ENCODE measurements around the gene OR52H1.

- TF ChIP-seq TEAD4 (IDR thresholded peaks at IDR 0.05; ENCODE audit: low read length) (no peak), TEAD4 (CRISPR knock-in tag; IDR thresholded peaks at IDR 0.05; ENCODE audit: borderline replicate concordance) (no peak), ZNF274 (IDR thresholded peaks at IDR 0.05; ENCODE audit: borderline replicate concordance, low read depth, low read length) (no peak), CREB1 (IDR thresholded peaks at IDR 0.05) (no peak), CREB1 (CRISPR knock-in tag; IDR thresholded peaks at IDR 0.05) (no peak), FOSL1 (tag; conservative IDR thresholded peaks at IDR 0.05) (no peak), ZC3H11A (IDR thresholded peaks at IDR 0.05; ENCODE audit: low read depth, low read length) (no peak), MTF1 (CRISPR knock-in tag; IDR thresholded peaks at IDR 0.05; ENCODE audit: borderline replicate concordance) (no peak), TGIF2 (CRISPR knock-in tag; IDR thresholded peaks at IDR 0.05) (no peak), PRPF4 (IDR thresholded peaks at IDR 0.05; ENCODE audit: insufficient read depth, low read depth, low read length, poor library complexity, severe bottlenecking) (no peak)
- TF ChIP-seq, protein P1, sequence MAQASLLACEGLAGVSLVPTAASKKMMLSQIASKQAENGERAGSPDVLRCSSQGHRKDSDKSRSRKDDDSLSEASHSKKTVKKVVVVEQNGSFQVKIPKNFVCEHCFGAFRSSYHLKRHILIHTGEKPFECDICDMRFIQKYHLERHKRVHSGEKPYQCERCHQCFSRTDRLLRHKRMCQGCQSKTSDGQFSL (CRISPR knock-in tag; IDR thresholded peaks at IDR 0.05), result no peak
- TF ChIP-seq, protein P1 (tag; IDR thresholded peaks at IDR 0.05), result no peak
- TF ChIP-seq, protein P2, sequence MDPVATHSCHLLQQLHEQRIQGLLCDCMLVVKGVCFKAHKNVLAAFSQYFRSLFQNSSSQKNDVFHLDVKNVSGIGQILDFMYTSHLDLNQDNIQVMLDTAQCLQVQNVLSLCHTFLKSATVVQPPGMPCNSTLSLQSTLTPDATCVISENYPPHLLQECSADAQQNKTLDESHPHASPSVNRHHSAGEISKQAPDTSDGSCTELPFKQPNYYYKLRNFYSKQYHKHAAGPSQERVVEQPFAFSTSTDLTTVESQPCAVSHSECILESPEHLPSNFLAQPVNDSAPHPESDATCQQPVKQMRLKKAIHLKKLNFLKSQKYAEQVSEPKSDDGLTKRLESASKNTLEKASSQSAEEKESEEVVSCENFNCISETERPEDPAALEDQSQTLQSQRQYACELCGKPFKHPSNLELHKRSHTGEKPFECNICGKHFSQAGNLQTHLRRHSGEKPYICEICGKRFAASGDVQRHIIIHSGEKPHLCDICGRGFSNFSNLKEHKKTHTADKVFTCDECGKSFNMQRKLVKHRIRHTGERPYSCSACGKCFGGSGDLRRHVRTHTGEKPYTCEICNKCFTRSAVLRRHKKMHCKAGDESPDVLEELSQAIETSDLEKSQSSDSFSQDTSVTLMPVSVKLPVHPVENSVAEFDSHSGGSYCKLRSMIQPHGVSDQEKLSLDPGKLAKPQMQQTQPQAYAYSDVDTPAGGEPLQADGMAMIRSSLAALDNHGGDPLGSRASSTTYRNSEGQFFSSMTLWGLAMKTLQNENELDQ (CRISPR knock-in tag; IDR thresholded peaks at IDR 0.05; ENCODE audit: borderline replicate concordance), result no peak
Observed at GRCh38 chr11:5499671-5500070, 48.7 kb downstream of the OR52H1 start.
